Regular cardiac myocyte (primary cell): ENCODE data around the gene AMY1A. TPM values are rescaled to one million over a fixed set of nuclear protein-coding genes. Genes with fewer than 3 reads are reported as not detected.

ENCODE experiments used
- total RNA-seq: library from RNA; depleted of rRNA; stranded (reverse); fragments of >200 nt; gene quantifications from 2 replicates; pipeline ENCODE4 v1.2.3, GENCODE V29; 2014

Gene AMY1A
- not detected in 2 replicates for total RNA-seq

DNA sequence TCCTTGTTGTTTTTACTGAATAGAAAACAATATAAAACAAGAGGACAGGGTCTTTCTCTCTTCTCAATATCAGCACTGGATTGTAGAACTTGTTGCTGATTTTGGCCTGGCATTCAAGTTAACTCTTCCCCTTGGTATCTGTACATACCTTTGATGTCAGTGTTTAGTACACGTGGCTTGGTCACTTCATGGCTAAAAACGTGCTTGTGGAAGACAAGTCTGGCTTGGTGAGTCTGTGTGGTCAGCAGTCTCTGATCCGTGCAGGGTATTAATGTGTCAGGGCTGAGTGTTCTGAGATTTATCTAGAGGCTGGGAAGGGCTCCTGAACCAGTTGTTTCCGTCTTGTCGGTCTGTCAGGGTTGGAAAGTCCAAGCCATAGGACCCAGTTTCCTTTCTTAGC, at the start of gene AMY1A:
TSS of gene AMY1A (plus strand) at position 301 of the 400 bp plus-strand sequence. CDS start 571 bp downstream, outside the sequence.

DNA sequence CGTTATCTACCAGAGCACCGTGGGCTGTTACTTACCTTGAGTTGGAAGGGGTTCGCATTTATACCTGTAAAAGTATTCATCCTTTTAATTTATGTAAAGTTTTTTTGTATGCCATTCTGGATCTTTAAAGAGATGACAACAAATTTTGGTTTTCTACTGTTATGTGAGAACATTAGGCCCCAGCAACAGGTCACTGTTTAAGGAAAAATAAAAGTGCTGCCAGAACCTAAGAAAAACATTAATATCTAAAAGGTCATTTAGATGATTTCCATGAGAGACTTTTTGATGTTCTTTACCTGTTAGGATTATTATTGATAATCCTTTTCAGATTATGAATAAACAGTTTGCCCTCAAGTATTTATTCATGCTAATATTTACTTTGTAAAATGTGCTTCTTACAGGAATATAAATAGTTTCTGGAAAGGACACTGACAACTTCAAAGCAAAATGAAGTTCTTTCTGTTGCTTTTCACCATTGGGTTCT, 38.5 kb upstream of the AMY1A start, which contains the start of gene AMY2A:
TSS of gene AMY2A (plus strand) at position 434 of the 484 bp plus-strand sequence. CDS start at position 448, 14 bp downstream.

DNA sequence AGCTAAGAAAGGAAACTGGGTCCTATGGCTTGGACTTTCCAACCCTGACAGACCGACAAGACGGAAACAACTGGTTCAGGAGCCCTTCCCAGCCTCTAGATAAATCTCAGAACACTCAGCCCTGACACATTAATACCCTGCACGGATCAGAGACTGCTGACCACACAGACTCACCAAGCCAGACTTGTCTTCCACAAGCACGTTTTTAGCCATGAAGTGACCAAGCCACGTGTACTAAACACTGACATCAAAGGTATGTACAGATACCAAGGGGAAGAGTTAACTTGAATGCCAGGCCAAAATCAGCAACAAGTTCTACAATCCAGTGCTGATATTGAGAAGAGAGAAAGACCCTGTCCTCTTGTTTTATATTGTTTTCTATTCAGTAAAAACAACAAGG, 40.5 kb downstream of the AMY1A start, which contains the start of gene AMY1B:
TSS of gene AMY1B (minus strand) at position 101 of the 400 bp plus-strand sequence. CDS start 571 bp downstream, outside the sequence.

Other genes starting within 250 kb of the AMY1A start
- 3.1 and 4.2 TPM in 2 replicates for gene RNPC3, start 130.1 kb upstream of the AMY1A start, total RNA-seq
- gene AMY2B, start 84.2 kb upstream of the AMY1A start, total RNA-seq = 1.5 and 10.7 TPM in 2 replicates
- gene AMY2A, start 38.3 kb upstream of the AMY1A start, total RNA-seq = not detected in 2 replicates
- not detected in 2 replicates for gene AMY1B, start 40.5 kb downstream of the AMY1A start, total RNA-seq
- not detected in 2 replicates for gene AMY1C, start 94.1 kb downstream of the AMY1A start, total RNA-seq